ENCODE measurements around the gene PEX11G. TPM values are rescaled to one million over a fixed set of nuclear protein-coding genes. Genes with fewer than 3 reads are reported as not detected.
A peak's percentile ranks its signal among the peaks of the same experiment; 100 is the strongest.

PEX11G gene
- total and polyA plus RNA-seq, 10 donors = 2.3 to 9.6 (median 4.6) TPM

GRCh38 chr19:7515645-7516151 lies 26.9 kb upstream of the PEX11G start, which contains the start of gene ZNF358:
TSS of gene ZNF358 (plus strand) at chr19:7516103. CDS start at chr19:7519243, 3,140 bp downstream.
- peaks cover 0 to 17% (median 8%) of the 10 kb centered on the region in 6 donors for H3K36me3 ChIP-seq
- H3K4me1 ChIP-seq = peaks cover 0 to 38% (median 19%) of the 10 kb centered on the region in 6 donors
- H3K27me3 ChIP-seq (replicated peaks in 1 of 7) = peaks cover 0 to 6% (median 0%) of the 10 kb centered on the region in 7 donors
- TF ChIP-seq POLR2AphosphoS5 (IDR thresholded peaks at IDR 0.05) (peak; percentile 30 to 60 (median 59)), CTCF (IDR thresholded peaks at IDR 0.05 in 8 of 11, conservative IDR thresholded peaks at IDR 0.05 in 3 of 11) (no peak)
- DNase-seq = peak; percentile 90
- intact Hi-C loops (cut with DNase I; ENCODE audit: low total_unique reads) = no loop called here
- WGBS, 5 donors = 2 to 50% (median 2%) methylated on average over 1 to 33 of the region's 33 CpGs
- no peaks in the 10 kb centered on the region for H3K9me3 ChIP-seq
- peak within 1 kb of the TSS; percentile 43 to 75 (median 48) for H3K4me3 ChIP-seq
- peak within 1 kb of the TSS; percentile 19 to 85 (median 78) for H3K27ac ChIP-seq

- Histone ChIP-seq H3K4me1 (peaks cover 0 to 33% (median 17%) of the 10 kb centered on the region in 6 donors), H3K36me3 (peaks cover 0 to 13% (median 7%) of the 10 kb centered on the region in 6 donors), H3K27me3 (replicated peaks in 1 of 7) (peaks cover 0 to 6% (median 0%) of the 10 kb centered on the region in 7 donors), H3K27ac (peak overlapping the region in 7 of 8 donors; percentile 60 to 85 (median 70)), H3K4me3 (peak overlapping the region in 3 of 8 donors; percentile 16 to 75 (median 67)), H3K9me3 (no peaks in the 10 kb centered on the region)
- 81 to 84% (median 82%) methylated on average over 13 of the region's 13 CpGs for WGBS, 5 donors
- DNase-seq = no peak
- TF ChIP-seq CTCF (IDR thresholded peaks at IDR 0.05 in 8 of 11, conservative IDR thresholded peaks at IDR 0.05 in 3 of 11) (no peak), POLR2A (IDR thresholded peaks at IDR 0.05) (no peak), POLR2AphosphoS5 (IDR thresholded peaks at IDR 0.05) (no peak)
- intact Hi-C loops (cut with DNase I; ENCODE audit: low total_unique reads) = no loop called here
Measured at GRCh38 chr19:7515110-7515644, 26.3 kb upstream of the PEX11G start.

- peaks cover 0 to 6% (median 0%) of the 10 kb centered on the region in 7 donors for H3K27me3 ChIP-seq (replicated peaks in 1 of 7)
- 80 to 94% (median 85%) methylated on average over 5 of the region's 5 CpGs for WGBS, 5 donors
- H3K9me3 ChIP-seq = no peaks in the 10 kb centered on the region
- peaks cover 0 to 1% (median 0%) of the 10 kb centered on the region in 6 donors for H3K36me3 ChIP-seq
- TF ChIP-seq POLR2A (IDR thresholded peaks at IDR 0.05) (no peak), CTCF (IDR thresholded peaks at IDR 0.05 in 8 of 11, conservative IDR thresholded peaks at IDR 0.05 in 3 of 11) (no peak), POLR2AphosphoS5 (IDR thresholded peaks at IDR 0.05) (no peak)
- intact Hi-C loops (cut with DNase I; ENCODE audit: low total_unique reads) = no loop called here
- peaks cover 0 to 29% (median 15%) of the 10 kb centered on the region in 6 donors for H3K4me1 ChIP-seq
- no peak overlapping the region for H3K4me3 ChIP-seq
- DNase-seq = no peak
- H3K27ac ChIP-seq = no peak overlapping the region
Measured at GRCh38 chr19:7513809-7514642, 25.2 kb upstream of the PEX11G start.

Measured in spleen (tissue), 11 donors.